Upper lobe of right lung (tissue), 1 donor: ENCODE measurements around the gene CELF4. TPM values are rescaled to one million over a fixed set of nuclear protein-coding genes. Genes with fewer than 3 reads are reported as not detected.

Source experiments
- ATAC-seq: fragments of 200-7000 bp; cut with Tn5 transposase; one replicate; pipeline ENCODE4 v1.9.1; 2020; ENCODE audit warnings: mild to moderate bottlenecking, moderate library complexity
- DNase-seq: peaks from one replicate; pipeline ENCODE4 v3.0.0-alpha.2; 2020
- H3K27ac ChIP-seq: fragments of 200-600 bp; one replicate; pipeline ENCODE4 v1.8.0; 2022
- H3K27me3 ChIP-seq: fragments of 200-600 bp; one replicate; pipeline ENCODE4 v1.8.0; 2022; ENCODE audit warnings: mild to moderate bottlenecking
- H3K36me3 ChIP-seq: fragments of 200-600 bp; one replicate; pipeline ENCODE4 v1.8.0; 2022
- H3K4me1 ChIP-seq: fragments of 200-600 bp; one replicate; pipeline ENCODE4 v1.8.0; 2022
- H3K4me3 ChIP-seq: fragments of 200-600 bp; one replicate; pipeline ENCODE4 v1.8.0; 2022; ENCODE audit warnings: mild to moderate bottlenecking
- H3K9me3 ChIP-seq: fragments of 200-600 bp; one replicate; pipeline ENCODE4 v1.8.0; 2022
- CTCF ChIP-seq: fragments of 200-600 bp; IDR thresholded peaks from one replicate; pipeline ENCODE4 v1.8.0; 2022; ENCODE audit warnings: antibody characterized with exemption
- intact Hi-C: fragments of 100-400 bp; cut with DNase I; formaldehyde crosslinking; loops from one replicate; pipeline ENCODE4 v1.11.0; 2022
- total RNA-seq: library from RNA; stranded (reverse); fragmentation: NEBNext Ultra II Directional; extraction: Animal tissue kit (Norgen Biotek cat#: 25700); gene quantifications from one replicate; pipeline ENCODE4 v1.2.1, GENCODE V29; 2021
- donor health status: DM: no; HTN: yes; CAD: no; lungs with severe emphysema.

The CELF4 gene
- total RNA-seq, 1 donor from 2014 or later = 1.2 TPM

GRCh38 chr18:37398248-37398920 lies 167.2 kb downstream of the CELF4 start:
- Histone ChIP-seq H3K4me1 (peaks cover 6% of the 10 kb centered on the region), H3K9me3 (no peaks in the 10 kb centered on the region), H3K4me3 (no peak overlapping the region), H3K27ac (no peak overlapping the region), H3K27me3 (peaks cover 4% of the 10 kb centered on the region), H3K36me3 (no peaks in the 10 kb centered on the region)
- intact Hi-C loops = no loop called here
- DNase-seq (no peak), ATAC-seq (no peak)
- no peak for TF ChIP-seq CTCF

- Histone ChIP-seq H3K27me3 (peaks cover 8% of the 10 kb centered on the region), H3K4me1 (peaks cover 6% of the 10 kb centered on the region)
- ATAC-seq = no peak
These were observed 167.8 kb downstream of the CELF4 start for GRCh38 chr18:37397814-37398213.

GRCh38 chr18:37396971-37397720 lies 168.5 kb downstream of the CELF4 start:
- Histone ChIP-seq H3K27me3 (peaks cover 8% of the 10 kb centered on the region), H3K36me3 (no peaks in the 10 kb centered on the region), H3K9me3 (no peaks in the 10 kb centered on the region), H3K27ac (no peak overlapping the region), H3K4me1 (peaks cover 6% of the 10 kb centered on the region), H3K4me3 (no peak overlapping the region)
- ATAC-seq (no peak), DNase-seq (no peak)
- no peak for TF ChIP-seq CTCF
- intact Hi-C loops = no loop called here

More at GRCh38 chr18:37397814-37398213, 167.8 kb downstream of the CELF4 start:
- no peak overlapping the region for H3K27ac ChIP-seq
- no peak for TF ChIP-seq CTCF
- no peak for DNase-seq
- no peaks in the 10 kb centered on the region for H3K9me3 ChIP-seq
- intact Hi-C loops = no loop called here
- H3K36me3 ChIP-seq = no peaks in the 10 kb centered on the region
- H3K4me3 ChIP-seq = no peak overlapping the region

- intact Hi-C loops = no loop called here
- ATAC-seq = no peak
These were observed 170.0 kb downstream of the CELF4 start for GRCh38 chr18:37395631-37396030.

GRCh38 chr18:37395138-37395537 lies 170.5 kb downstream of the CELF4 start:
- no peak for ATAC-seq
- TF ChIP-seq CTCF = no peak
- H3K36me3 ChIP-seq = no peaks in the 10 kb centered on the region
- H3K4me3 ChIP-seq = no peak overlapping the region
- intact Hi-C loops = no loop called here
- H3K4me1 ChIP-seq = peaks cover 6% of the 10 kb centered on the region
- H3K9me3 ChIP-seq = no peaks in the 10 kb centered on the region
- no peak overlapping the region for H3K27ac ChIP-seq
- DNase-seq = no peak
- peaks cover 8% of the 10 kb centered on the region for H3K27me3 ChIP-seq

More at GRCh38 chr18:37395631-37396030, 170.0 kb downstream of the CELF4 start:
- peaks cover 8% of the 10 kb centered on the region for H3K27me3 ChIP-seq
- no peak overlapping the region for H3K4me3 ChIP-seq
- no peaks in the 10 kb centered on the region for H3K36me3 ChIP-seq
- TF ChIP-seq CTCF = no peak
- no peak for DNase-seq
- H3K27ac ChIP-seq = no peak overlapping the region
- peaks cover 6% of the 10 kb centered on the region for H3K4me1 ChIP-seq
- no peaks in the 10 kb centered on the region for H3K9me3 ChIP-seq
